ENCODE measurements around the gene SKI. TPM values are rescaled to one million over a fixed set of nuclear protein-coding genes. Genes with fewer than 3 reads are reported as not detected.

Gene SKI
- total and polyA plus RNA-seq, 2 donors (not counting 1 experiment from before 2014, with no cell fraction given): 11.6 to 21.8 TPM

DNA sequence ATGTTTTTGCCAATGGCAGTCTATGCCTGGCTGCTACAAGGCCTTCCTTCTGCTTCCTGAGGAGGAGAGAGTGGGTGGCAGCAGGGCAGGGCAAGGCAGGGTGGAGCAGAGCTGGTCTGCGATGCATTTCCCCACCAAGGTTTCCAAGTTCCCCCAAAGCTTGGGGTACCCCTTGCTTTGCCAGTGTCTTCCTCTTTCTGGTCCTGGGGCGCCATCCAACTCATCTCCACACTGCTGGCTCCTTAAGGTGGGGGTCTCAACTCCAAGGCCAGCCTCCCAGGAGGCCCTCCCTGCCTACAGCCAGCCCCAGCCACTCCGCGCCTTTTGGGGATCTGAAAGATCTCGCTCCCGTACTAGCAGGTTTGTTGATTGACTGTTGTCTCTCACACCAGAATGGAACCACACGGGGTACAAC lies 3.9 kb upstream of the SKI start:
- H3K9ac ChIP-seq (ENCODE audit: insufficient read depth, low read length): no peak overlapping the region
- H3K27ac ChIP-seq (ENCODE audit: insufficient read depth, low read length): no peak overlapping the region
- H3K9me3 ChIP-seq (ENCODE audit: control insufficient read depth, insufficient read depth, low read depth, low read length): no peaks in the 10 kb centered on the region
- H3K4me3 ChIP-seq (replicated peaks in 1 of 4; ENCODE audit: control extremely low read depth in 1 of 4, insufficient read depth in 1 of 4, low read depth in 3 of 4, low read length in 4 of 4): no peak overlapping the region
- peaks cover 2% of the 10 kb centered on the region for H3K36me3 ChIP-seq (ENCODE audit: control insufficient read depth, insufficient read depth, low read length)
- peaks cover 2% of the 10 kb centered on the region for H3K4me1 ChIP-seq (ENCODE audit: control insufficient read depth, extremely low read depth, insufficient read depth, low read length)
- TF ChIP-seq CTCF (conservative IDR thresholded peaks at IDR 0.05 in 1 of 2, IDR thresholded peaks at IDR 0.05 in 1 of 2; ENCODE audit: low read depth in 1 of 2, low read length in 2 of 2) (no peak), EZH2 (IDR thresholded peaks at IDR 0.05; ENCODE audit: low read length, missing control alignments) (no peak)
- no peaks in the 10 kb centered on the region for H4K20me1 ChIP-seq (ENCODE audit: control insufficient read depth, extremely low read depth, insufficient read depth, low read length)
- H3K79me2 ChIP-seq (ENCODE audit: control insufficient read depth, insufficient read depth, low read length): peaks cover 6% of the 10 kb centered on the region
- no peaks in the 10 kb centered on the region for H3K27me3 ChIP-seq (ENCODE audit: control insufficient read depth, insufficient read depth, low read length)
- no peak for DNase-seq (ENCODE audit: low read depth in 2 of 2)
- no peak overlapping the region for H3K4me2 ChIP-seq (ENCODE audit: extremely low read depth, insufficient read depth, low read length)
- H2AFZ ChIP-seq (ENCODE audit: low read length): no peak overlapping the region

DNA sequence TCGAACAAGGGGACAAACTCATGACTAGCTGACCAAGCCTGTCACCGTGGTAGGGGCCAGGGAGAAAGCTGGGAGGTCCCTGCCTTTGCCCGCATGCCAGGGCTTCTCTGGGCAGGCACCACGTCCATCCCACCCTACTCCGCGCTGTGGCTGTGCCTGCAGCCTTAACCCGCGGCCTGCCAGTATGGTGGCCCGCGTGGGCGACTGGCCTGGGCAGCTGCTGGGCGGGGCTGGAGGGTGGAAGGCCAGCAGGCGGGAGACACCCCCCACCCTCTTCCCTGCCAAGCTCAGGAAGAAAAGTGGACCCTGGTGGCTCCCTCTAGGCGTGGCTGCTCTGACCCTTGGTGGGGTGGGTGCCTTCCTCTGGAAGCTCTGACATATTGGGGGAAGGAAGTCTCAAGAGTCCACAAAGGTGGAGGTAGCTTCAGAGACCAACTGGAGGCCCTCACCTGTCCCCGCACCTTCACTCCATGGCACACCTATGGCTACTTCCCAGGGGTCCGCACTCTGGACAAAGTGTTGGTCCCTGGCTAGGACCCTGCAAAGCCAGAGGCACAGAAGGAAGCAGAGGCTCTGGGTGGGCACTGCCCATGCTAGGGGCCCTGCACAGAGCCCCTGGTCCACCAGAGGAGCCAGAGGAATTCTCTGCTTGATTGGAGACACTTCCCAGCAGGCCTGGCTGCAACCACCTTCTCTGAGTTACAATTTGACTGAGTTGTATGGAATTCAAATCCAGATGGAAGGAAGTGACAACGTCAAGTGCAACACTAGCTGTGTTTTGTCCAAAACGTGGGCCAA lies 3.3 kb upstream of the SKI start:
- no peak overlapping the region for H3K27ac ChIP-seq (ENCODE audit: insufficient read depth, low read length)

More for the DNA sequence above, 3.3 kb upstream of the SKI start:
- Histone ChIP-seq H3K9ac (ENCODE audit: insufficient read depth, low read length) (no peak overlapping the region), H3K4me1 (ENCODE audit: control insufficient read depth, extremely low read depth, insufficient read depth, low read length) (peaks cover 2% of the 10 kb centered on the region), H3K36me3 (ENCODE audit: control insufficient read depth, insufficient read depth, low read length) (peaks cover 3% of the 10 kb centered on the region), H3K4me3 (replicated peaks in 1 of 4; ENCODE audit: control extremely low read depth in 1 of 4, insufficient read depth in 1 of 4, low read depth in 3 of 4, low read length in 4 of 4) (no peak overlapping the region), H3K27me3 (ENCODE audit: control insufficient read depth, insufficient read depth, low read length) (no peaks in the 10 kb centered on the region), H3K4me2 (ENCODE audit: extremely low read depth, insufficient read depth, low read length) (no peak overlapping the region), H4K20me1 (ENCODE audit: control insufficient read depth, extremely low read depth, insufficient read depth, low read length) (no peaks in the 10 kb centered on the region), H2AFZ (ENCODE audit: low read length) (no peak overlapping the region), H3K79me2 (ENCODE audit: control insufficient read depth, insufficient read depth, low read length) (peaks cover 13% of the 10 kb centered on the region), H3K9me3 (ENCODE audit: control insufficient read depth, insufficient read depth, low read depth, low read length) (no peaks in the 10 kb centered on the region)
- no peak for DNase-seq (ENCODE audit: low read depth in 2 of 2)
- TF ChIP-seq CTCF (conservative IDR thresholded peaks at IDR 0.05 in 1 of 2, IDR thresholded peaks at IDR 0.05 in 1 of 2; ENCODE audit: low read depth in 1 of 2, low read length in 2 of 2) (no peak), EZH2 (IDR thresholded peaks at IDR 0.05; ENCODE audit: low read length, missing control alignments) (no peak)
